SIG-M5 treated with dmso at 0.1 percent for 504 hours (cell line): ENCODE data around the gene SSBP3.
"Not testable (repeated sequence)": the region's sequence is repeated elsewhere in the genome, so short reads cannot be mapped to it uniquely, and the experiment has no call there.

Experiments
- DNase-seq: peaks from one replicate; lab custom pipeline; 2025; ENCODE audit not compliant: unreplicated experiment; lab: John Stamatoyannopoulos, UW

Gene SSBP3

GRCh38 chr1:54406339-54407153 lies at the start of gene SSBP3:
Gene SSBP3, minus strand, starts transcription at chr1:54406394.
- DNase-seq = peak; percentile 82

- no peak for DNase-seq
These were observed 47.3 kb upstream of the SSBP3 start for GRCh38 chr1:54453509-54453908.

- no peak for DNase-seq
These were observed 46.8 kb upstream of the SSBP3 start for GRCh38 chr1:54453022-54453421.

DNA sequence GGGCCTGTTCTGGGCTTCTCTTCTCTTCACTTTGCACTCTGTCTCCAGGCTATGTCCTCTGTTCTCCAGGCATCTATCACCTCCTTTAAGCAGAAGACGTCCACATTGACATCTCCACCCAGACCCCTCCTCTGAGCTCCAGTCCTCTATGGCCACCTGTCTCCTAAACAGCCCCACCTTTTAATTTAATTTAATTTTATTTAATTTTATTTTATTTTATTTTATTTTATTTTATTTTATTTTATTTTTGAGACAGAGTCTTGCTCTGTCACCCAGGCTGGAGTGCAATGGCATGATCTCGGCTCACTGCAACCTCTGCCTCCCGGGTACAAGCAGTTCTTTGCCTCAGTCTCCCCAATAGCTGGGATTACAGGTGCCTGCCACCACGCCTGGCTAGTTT lies 43.2 kb upstream of the SSBP3 start:
- not testable (repeated sequence) for DNase-seq

DNA sequence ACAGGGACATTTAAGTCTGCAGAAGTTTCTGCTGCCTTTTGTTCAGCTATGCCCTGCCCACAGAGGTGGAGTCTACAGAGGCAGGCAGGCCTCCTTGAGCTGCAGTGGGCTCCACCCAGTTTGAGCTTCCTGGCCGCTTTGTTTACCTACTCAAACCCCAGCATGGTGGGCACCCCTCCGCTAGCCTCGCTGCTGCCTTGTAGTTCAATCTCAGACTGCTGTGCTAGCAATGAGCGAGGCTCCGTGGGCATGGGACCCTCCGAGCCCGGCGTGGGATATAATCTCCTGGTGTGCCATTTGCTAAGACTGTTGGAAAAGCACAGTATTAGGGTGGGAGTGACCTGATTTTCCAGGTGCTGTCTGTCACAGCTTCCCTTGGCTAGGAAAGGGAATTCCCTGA lies 42.6 kb upstream of the SSBP3 start:
- not testable (repeated sequence) for DNase-seq

DNA sequence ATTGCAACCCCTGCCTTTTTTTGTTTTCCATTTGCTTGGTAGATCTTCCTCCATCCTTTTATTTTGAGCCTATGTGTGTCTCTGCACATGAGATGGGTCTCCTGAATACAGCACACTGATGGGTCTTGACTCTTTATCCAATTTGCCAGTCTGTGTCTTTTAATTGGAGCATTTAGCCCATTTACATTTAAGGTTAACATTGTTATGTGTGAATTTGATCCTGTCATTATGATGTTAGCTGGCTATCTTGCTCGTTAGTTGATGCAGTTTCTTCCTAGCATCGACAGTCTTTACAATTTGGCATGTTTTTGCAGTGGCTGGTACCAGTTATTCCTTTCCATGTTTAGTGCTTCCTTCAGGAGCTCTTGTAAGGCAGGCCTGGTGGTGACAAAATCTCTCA lies 40.9 kb upstream of the SSBP3 start:
- not testable (repeated sequence) for DNase-seq

DNA sequence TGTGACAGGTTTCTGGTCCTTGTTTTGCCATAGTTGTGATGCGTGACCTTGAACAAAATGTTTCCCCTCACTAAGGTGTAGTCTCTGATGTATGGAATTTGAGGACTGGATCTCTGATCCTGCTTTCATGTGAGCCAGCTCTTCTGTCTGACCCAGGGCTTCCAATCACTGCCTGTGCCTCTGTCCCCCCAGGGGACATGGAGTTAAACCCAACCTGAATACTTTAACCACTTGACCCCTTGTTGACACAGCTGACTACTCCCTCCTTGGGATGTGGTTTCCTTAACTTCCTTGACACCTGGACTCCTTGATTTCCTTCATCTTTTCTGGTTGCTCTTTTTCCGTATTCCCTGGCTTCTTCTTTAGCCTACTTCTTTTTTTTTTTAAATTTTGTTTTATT lies 36.0 kb upstream of the SSBP3 start:
- no peak for DNase-seq

GRCh38 chr1:54439550-54440223 lies 33.5 kb upstream of the SSBP3 start:
- no peak for DNase-seq

DNA sequence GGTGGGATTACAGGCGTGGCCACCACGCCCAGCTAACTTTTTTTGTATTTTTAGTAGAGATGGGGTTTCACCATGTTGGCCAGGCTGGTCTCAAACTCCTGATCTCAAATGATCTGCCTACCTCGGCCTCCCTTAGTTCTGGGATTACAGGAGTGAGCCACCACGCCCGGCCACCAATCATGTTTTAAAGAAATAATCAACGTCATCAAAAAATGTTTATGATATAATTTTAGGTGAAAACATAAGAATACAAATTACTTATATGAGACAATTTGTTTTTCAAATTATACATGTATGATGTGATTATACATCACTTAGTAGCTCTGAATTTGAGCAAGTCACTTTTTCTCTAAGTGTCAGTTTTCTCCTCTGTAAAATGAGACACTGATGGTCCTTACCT lies 31.6 kb upstream of the SSBP3 start:
- no peak for DNase-seq

DNA sequence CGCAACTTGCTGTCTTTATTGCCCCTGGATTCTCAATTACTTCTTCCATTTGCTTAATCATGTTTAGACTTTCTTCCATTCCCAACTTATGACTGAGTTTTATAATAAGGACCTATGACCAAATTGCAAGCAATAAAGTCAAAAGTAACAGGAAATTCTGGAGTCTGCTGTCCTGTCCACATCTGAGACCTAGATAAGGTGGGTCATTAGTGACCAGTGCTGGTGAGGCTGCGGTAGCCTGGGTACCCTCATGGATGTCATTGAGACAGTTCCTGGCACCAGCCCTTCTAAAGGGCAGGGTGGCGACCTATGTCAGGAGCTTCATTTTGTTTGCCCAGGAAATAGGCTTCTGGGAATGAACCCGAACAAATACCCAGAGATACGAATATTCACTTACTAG lies 30.6 kb upstream of the SSBP3 start:
- DNase-seq = no peak

GRCh38 chr1:54429838-54430237 lies 23.6 kb upstream of the SSBP3 start:
- DNase-seq = no peak

GRCh38 chr1:54428837-54429518 lies 22.8 kb upstream of the SSBP3 start:
- DNase-seq = no peak

DNA sequence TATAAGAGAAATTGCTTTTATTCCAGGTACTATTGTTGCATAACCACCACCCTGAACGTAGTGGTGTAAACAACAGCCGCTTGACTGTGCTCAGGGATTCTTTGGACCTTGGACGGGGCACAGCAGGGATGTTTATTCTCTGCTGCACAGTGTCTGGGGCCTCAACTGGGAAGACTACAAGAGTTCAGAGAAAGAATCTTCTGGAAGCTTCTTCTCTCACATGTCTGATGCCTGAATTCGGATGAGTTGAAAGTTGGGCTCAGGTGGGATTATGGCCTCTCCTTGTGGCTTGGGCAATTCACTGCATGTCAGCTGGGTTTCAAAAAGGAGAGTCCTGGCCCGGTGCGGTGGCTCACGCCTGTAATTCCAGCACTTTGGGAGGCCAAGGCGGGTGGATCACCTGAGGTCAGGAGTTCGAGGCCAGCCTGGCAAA lies 19.0 kb upstream of the SSBP3 start:
- no peak for DNase-seq

- no peak for DNase-seq
These were observed 18.2 kb upstream of the SSBP3 start for GRCh38 chr1:54424398-54424797.

GRCh38 chr1:54421101-54421504 lies 14.9 kb upstream of the SSBP3 start:
- DNase-seq = no peak

DNA sequence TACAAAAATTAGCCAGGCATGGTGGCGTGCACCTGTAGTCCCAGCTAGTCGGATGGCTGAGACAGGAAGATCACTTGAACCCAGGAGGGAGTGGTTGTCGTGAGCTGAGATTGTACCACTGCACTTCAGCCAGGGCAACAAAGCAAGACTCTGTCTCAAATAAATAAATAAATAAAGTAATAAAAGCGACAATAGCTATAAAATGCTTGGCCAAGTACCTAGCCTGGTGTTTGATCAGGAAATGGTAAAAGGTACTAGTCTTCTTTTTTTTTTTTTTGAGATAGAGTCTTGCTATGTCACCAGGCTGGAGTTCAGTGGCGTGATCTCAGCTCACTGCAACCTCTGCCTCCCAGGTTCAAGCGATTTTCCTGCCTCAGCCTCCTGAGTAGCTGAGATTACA lies 12.4 kb upstream of the SSBP3 start:
- not testable (repeated sequence) for DNase-seq

DNA sequence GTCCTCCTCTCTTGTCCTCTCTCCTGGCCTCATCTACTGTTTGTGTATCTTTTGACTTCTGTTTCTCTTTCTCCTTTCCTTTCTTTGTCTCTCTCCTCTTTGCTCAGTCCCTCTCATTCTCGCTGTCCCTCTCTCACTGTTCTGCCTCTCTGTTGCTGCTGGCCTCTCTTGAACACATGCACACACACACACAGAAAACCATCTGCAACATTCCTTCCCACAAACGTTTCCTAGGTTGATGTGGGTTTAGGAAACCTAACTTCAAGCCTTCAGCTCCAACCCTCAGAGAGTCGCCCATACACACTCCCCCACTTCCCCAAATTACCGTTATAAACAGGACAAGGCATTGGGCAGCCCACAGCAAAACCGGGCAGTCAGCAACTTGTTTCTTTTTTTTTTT lies 10.9 kb upstream of the SSBP3 start:
- no peak for DNase-seq

DNA sequence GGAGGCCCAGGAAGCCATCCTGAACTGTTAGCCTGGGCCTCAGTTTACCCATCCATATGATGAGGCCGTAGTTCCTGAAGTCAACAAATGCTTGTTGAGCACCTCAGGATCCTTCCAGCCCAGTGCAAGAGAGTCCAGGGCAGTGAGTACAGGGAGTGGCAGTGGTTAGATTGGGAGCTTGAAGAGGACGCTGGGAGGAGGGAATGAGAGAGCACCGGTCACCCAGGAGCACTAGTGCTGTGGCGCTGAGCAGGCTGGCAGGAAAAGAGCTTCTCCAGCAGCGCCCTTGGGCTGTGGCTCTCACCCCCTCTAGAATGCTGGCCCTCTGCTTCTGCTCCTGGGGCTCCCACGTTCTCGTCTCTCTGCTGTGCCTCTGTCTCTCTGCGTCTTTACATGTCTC lies 10.2 kb upstream of the SSBP3 start:
- DNase-seq = no peak

GRCh38 chr1:54415991-54416390 lies 9.8 kb upstream of the SSBP3 start:
- no peak for DNase-seq

DNA sequence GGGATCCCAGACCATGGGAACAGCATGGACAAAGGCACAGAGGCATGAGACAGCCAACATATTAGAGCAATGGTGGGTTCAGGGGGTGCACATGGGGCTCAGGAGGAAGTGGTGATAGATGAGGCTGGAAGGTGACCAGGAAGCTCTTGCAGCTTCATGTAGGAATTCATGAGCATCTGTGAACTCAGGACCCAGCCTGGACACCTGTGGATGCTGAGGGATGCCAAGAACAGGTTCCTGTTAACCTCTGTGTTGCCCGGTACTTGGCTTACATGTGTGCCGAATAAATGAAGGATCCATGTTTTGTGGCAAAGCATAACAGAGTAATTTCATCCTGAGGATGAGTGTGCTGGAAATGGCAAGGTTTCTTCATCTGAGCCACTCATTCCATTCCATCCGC lies 9.3 kb upstream of the SSBP3 start:
- no peak for DNase-seq

DNA sequence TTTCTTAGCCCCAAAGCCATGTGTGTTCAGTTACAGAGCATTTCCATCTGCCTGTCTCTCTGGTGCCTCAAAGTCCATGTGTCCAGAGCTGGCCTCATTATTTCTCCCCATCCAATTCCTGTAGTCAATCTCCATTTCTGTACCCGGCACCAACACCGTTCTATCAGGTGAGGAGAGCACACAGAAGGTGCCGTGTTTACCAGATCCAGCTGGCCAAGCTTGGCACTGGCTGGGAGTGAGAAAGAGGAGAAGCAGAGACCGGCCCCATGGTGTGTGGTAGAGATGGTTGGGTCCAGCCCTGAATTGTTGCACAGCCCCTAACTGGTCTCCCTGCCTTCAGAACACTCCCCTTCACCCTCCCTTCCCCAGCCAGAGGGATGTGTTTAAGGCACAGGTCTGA lies 7.5 kb upstream of the SSBP3 start:
- DNase-seq = no peak

GRCh38 chr1:54413295-54413694 lies 7.1 kb upstream of the SSBP3 start:
- DNase-seq = no peak
